A673 (cell line): ENCODE results near the gene VAMP1.

Experiments
- EZH2 ChIP-seq: fragments of 200-600 bp; sonication (generic); IDR thresholded peaks from 2 replicates; pipeline ENCODE4 v1.6.1; 2017; ENCODE audit warnings: borderline replicate concordance, low read depth, mild to moderate bottlenecking, mixed read lengths, antibody characterized with exemption, low read length; ENCODE audit not compliant: poor library complexity, severe bottlenecking
- TF ChIP-seq, protein P1 (sequence below): fragments of 300-800, 200-600 bp; sonication (generic); conservative IDR thresholded peaks from 2 replicates; pipeline ENCODE4 v1.5.1; 2017; ENCODE audit warnings: low read depth, mild to moderate bottlenecking, antibody characterized with exemption, low read length, moderate library complexity, mixed read lengths

DNA sequence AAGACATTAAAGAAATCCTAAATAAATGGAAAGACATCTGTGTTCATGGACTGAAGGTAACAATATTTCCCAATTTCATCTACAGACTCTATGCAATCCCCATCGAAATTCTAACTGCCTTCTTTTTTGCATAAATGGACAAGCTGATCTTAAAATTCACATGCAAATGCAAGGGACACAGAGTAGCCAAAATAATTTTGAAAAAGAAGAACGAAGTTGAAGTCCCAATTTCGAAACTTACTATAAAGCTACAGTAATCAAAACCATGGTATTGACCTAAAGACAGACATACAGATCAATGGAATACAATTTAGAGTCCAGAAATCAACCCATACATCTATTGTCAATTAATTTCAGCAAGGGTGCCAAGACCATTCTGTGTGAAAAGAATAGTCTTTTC, 42.2 kb downstream of the VAMP1 start:
- TF ChIP-seq, protein P1, sequence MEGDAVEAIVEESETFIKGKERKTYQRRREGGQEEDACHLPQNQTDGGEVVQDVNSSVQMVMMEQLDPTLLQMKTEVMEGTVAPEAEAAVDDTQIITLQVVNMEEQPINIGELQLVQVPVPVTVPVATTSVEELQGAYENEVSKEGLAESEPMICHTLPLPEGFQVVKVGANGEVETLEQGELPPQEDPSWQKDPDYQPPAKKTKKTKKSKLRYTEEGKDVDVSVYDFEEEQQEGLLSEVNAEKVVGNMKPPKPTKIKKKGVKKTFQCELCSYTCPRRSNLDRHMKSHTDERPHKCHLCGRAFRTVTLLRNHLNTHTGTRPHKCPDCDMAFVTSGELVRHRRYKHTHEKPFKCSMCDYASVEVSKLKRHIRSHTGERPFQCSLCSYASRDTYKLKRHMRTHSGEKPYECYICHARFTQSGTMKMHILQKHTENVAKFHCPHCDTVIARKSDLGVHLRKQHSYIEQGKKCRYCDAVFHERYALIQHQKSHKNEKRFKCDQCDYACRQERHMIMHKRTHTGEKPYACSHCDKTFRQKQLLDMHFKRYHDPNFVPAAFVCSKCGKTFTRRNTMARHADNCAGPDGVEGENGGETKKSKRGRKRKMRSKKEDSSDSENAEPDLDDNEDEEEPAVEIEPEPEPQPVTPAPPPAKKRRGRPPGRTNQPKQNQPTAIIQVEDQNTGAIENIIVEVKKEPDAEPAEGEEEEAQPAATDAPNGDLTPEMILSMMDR: no peak
- TF ChIP-seq EZH2: no peak
